Activated T-helper 2 cell treated with anti-CD3 and anti-CD28 coated beads, Interferon-gamma antibody, Interleukin-2, Interleukin-4, amounts not matched to agents 10 μg/mL and 5 μg/mL and 100 μg/mL, durations not matched to agents 14 hours and 24 hours and 36 hours (primary cell): ENCODE results near the gene TAF6. TPM values are rescaled to one million over a fixed set of nuclear protein-coding genes. Genes with fewer than 3 reads are reported as not detected.
"Not testable (repeated sequence)": the region's sequence is repeated elsewhere in the genome, so short reads cannot be mapped to it uniquely, and the experiment has no call there.

ENCODE experiments used
- DNase-seq: peaks from one replicate; pipeline ENCODE4 v3.0.0; 2021; ENCODE audit warnings: low spot score
- H3K27ac Mint-ChIP-seq: one replicate; pipeline ENCODE4 v1.8.0; 2021; ENCODE audit warnings: mixed read lengths
- H3K27me3 Mint-ChIP-seq: one replicate; pipeline ENCODE4 v1.8.0; 2021; ENCODE audit warnings: low read depth, mixed read lengths
- H3K36me3 Mint-ChIP-seq: one replicate; pipeline ENCODE4 v1.8.0; 2021; ENCODE audit warnings: low read depth, mixed read lengths
- H3K4me1 Mint-ChIP-seq: one replicate; pipeline ENCODE4 v1.8.0; 2021; ENCODE audit warnings: low read depth, mixed read lengths
- H3K4me3 Mint-ChIP-seq: one replicate; pipeline ENCODE4 v1.8.0; 2021; ENCODE audit warnings: low read depth, mild to moderate bottlenecking, moderate library complexity, mixed read lengths
- H3K9me3 Mint-ChIP-seq: one replicate; pipeline ENCODE4 v1.8.0; 2021; ENCODE audit warnings: mixed read lengths
- intact Hi-C: fragments of 100-400 bp; cut with micrococcal nuclease; formaldehyde crosslinking; loops from one replicate; pipeline ENCODE4 v1.15.1; 2023
- total RNA-seq: library from RNA; stranded (reverse); gene quantifications from 2 replicates; pipeline ENCODE4 v1.2.3, GENCODE V29; 2022

Gene TAF6
- total RNA-seq, 1 donor from 2014 or later = 68.1 TPM

DNA sequence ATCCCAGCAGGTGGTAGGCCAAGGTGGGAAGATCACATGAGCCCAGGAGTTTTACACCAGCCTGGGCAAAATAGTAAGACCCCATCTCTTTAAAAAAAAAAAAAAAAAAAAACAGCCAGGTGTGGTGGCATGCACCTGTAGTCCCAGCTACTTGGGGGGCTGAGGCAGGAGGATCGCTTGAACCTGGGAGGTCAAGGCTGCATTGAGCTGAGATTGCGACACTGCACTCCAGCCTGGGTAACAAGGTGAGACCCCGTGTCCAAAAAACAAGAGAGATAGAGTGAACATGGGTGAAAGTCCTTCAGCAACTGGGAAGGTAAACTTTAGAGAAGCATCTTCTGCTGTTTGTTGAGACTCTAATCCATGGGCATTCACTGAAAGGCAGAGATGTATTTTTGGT, 23.3 kb upstream of the TAF6 start:
- Mint-ChIP-seq H3K4me3 (no peak overlapping the region), H3K27me3 (no peaks in the 10 kb centered on the region), H3K27ac (no peak overlapping the region), H3K9me3 (no peaks in the 10 kb centered on the region), H3K36me3 (no peaks in the 10 kb centered on the region), H3K4me1 (peaks cover 19% of the 10 kb centered on the region)
- intact Hi-C loops = no loop called here
- no peak for DNase-seq

DNA sequence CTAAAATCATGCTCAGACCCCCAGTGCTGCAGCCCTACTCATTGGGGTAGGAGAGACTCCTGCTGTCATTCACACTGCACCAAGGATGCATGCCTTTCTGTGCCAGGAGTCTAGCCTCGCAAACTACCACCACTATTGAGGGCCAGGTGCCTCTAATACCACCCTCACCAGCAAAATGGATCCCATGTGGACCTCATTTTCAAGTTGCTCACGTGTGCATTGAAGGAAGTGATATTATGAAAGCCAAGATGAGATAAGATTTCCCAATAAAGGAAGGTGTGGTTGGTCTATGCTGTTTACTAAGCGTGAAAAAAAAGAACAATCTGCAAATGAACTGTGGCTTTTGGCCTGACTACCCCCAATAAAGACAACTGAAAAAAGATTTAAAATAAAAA, 22.4 kb upstream of the TAF6 start:
- Mint-ChIP-seq H3K27ac (no peak overlapping the region), H3K27me3 (no peaks in the 10 kb centered on the region), H3K4me3 (no peak overlapping the region), H3K36me3 (no peaks in the 10 kb centered on the region), H3K4me1 (peaks cover 19% of the 10 kb centered on the region), H3K9me3 (no peaks in the 10 kb centered on the region)
- intact Hi-C loops = no loop called here
- no peak for DNase-seq

DNA sequence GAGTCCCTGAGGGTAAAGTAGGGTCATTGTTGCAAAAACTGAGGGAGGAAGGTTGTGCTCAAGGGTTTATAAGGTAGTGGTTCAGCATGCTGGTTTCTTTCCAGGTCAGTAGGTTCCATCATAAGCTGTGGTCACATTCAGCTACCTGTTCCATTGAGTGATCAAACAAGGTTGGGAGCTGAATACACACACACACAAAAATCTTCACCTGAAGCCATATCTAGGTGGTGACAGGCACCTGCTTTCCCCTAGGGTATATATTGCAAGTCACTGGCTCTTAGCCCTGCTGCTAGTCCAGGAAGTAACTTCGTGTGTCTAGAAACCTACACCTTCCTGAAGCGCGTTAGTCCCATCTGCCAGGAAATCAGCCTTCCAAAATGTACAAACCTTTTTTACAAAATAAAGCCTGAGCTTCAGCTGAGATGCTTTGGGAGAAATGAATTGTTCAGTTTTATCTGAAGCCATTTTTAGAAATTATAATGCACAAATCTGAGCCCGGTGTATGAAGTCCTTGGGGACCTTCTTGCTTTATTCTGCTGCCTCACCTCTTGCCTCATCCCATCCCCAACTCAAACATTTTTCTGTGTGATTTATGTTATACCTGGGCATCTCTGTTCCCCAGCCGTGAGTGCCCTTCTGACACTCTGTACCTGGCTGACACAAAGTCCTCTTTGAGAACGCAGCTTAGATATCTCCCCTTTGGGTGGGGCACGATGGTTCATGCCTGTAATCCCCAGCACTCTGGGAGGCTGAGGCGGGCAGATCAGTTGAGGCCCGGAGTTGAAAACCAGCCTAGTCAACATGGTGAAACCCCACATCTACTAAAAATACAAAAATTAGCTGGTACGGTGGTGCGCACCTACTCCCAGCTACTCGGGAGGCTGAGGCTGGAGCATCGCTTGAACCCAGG, 18.9 kb upstream of the TAF6 start:
- H3K4me3 Mint-ChIP-seq = no peak overlapping the region
- peaks cover 19% of the 10 kb centered on the region for H3K4me1 Mint-ChIP-seq
- H3K27me3 Mint-ChIP-seq = no peaks in the 10 kb centered on the region
- intact Hi-C loops = loop anchor here (10.0 kb wide), 1 partner anchor 207 kb away; no protein-coding TSS in a partner anchor
- DNase-seq = no peak
- no peak overlapping the region for H3K27ac Mint-ChIP-seq
- H3K9me3 Mint-ChIP-seq = no peaks in the 10 kb centered on the region
- no peaks in the 10 kb centered on the region for H3K36me3 Mint-ChIP-seq

DNA sequence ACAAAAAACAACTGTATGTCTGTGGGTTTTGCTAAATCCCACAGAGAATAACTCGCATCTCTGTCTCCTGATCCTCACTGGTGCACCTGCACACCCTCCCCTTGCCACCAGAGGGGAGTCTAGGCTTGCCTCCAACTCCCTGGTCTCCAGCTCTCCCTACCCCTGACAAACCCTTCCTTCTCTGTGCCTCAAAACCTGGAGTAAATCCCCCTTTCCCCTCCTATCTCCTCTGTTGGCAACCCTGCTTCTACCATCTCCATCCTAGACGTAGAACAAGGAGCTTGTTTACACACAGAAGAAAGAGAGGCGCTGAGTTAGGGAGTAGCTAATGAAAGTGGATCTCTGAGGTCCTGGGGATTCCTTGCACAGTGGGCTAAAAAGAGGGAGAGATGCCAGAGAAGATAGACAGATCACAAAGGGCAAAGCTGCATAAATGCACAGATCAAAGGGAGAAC, 13.6 kb upstream of the TAF6 start:
- Mint-ChIP-seq H3K4me3 (no peak overlapping the region), H3K4me1 (peaks cover 22% of the 10 kb centered on the region), H3K27me3 (no peaks in the 10 kb centered on the region), H3K27ac (no peak overlapping the region), H3K36me3 (no peaks in the 10 kb centered on the region), H3K9me3 (no peaks in the 10 kb centered on the region)
- intact Hi-C loops = loop anchor here (1.0 to 10.0 kb wide), 4 partner anchors 85 to 274 kb away; no protein-coding TSS in a partner anchor
- peak; percentile 65 for DNase-seq

DNA sequence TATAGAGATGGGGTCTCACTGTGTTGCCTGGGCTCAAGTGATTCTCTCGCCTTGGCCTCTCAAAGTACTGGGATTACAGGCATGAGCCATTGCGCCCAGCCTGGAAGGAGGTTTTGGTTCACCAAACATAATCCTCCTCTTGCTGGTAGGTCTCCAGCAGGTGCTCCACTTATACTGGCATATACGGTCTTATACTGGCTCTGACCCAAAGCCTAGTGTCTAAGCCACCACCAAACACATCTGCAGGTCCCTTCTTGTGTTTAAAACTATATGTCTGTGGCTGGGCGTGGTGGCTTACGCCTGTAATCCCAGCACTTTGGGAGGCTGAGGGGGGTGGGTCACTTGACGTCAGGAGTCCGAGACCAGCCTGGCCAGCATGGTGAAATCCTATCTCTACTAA, 13.0 kb upstream of the TAF6 start:
- no peak for DNase-seq
- no peaks in the 10 kb centered on the region for H3K9me3 Mint-ChIP-seq
- H3K4me3 Mint-ChIP-seq = no peak overlapping the region
- intact Hi-C loops = loop anchor here (1.0 to 10.0 kb wide), 4 partner anchors 85 to 275 kb away; no protein-coding TSS in a partner anchor
- no peak overlapping the region for H3K27ac Mint-ChIP-seq
- no peaks in the 10 kb centered on the region for H3K27me3 Mint-ChIP-seq
- H3K36me3 Mint-ChIP-seq = no peaks in the 10 kb centered on the region
- H3K4me1 Mint-ChIP-seq = peaks cover 19% of the 10 kb centered on the region

DNA sequence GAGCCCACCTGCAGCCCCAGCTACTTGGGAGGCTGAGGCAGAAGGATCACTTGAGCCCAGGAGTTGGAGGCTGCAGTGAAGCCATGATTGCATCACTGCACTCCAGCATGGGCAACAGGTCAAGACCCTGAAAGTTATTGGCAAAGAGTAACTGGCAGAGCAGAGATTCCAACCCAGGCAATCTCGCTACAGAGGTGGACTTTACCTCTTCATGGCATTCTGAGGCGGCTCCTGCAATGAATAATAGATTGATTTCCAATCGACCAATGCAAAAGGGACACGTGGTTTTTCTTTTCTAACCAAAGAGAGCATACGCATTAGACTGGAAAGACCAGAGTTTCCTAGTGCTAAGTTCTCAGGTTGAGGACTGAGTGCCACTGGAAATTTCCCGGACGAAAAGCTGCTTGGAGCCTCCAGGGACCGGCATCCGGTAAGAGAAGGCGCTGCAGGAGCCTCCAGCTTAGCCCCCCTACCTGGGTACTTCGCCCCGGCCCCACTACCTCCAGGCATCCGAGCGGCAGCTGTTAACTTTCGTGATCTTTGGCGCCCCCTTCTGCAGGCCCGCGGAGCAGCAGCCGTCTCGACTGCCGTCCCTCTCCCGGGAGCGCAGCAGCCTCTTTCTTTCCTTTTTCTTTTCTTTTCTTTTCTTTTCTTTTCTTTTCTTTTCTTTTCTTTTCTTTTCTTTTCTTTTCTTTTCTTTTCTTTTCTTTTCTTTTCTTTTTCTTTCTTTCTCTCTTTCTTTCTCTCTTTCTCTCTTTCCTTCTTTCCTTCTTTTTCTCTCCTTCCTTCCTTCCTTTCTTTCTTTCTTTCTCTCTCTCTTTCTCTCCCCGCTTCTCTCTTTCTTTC, 11.7 kb upstream of the TAF6 start:
- peaks cover 19% of the 10 kb centered on the region for H3K4me1 Mint-ChIP-seq

DNA sequence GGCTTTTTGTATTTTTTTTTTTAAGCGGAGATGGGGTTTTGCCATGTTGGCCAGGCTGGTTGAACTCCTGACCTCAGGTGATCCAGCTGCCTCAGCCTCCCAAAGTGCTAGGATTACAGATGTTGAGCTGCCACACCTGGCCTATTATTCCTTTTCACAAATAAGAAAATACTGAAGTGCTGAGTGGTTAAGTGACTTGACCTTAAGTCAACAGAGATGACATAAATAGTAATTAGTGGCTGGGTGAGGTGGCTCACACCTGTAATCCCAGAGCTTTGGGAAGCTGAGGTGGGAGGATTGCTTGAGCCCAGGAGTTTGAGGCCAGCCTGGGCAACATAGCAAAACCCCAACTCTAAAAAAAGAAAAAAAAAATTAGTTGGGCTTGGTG, 11.1 kb upstream of the TAF6 start:
- H3K36me3 Mint-ChIP-seq, H3K4me3 Mint-ChIP-seq, DNase-seq, H3K27ac Mint-ChIP-seq, H3K9me3 Mint-ChIP-seq, H3K27me3 Mint-ChIP-seq: not testable (repeated sequence)
- intact Hi-C loops = loop anchor here (5.0 to 10.0 kb wide), 2 partner anchors 138 to 215 kb away; no protein-coding TSS in a partner anchor
- H3K4me1 Mint-ChIP-seq = peaks cover 24% of the 10 kb centered on the region

More for the DNA sequence above, 11.7 kb upstream of the TAF6 start:
- H3K4me3 Mint-ChIP-seq = no peak overlapping the region
- H3K27me3 Mint-ChIP-seq = no peaks in the 10 kb centered on the region
- H3K9me3 Mint-ChIP-seq = no peaks in the 10 kb centered on the region
- intact Hi-C loops = loop anchor here (1.0 to 10.0 kb wide), 3 partner anchors 139 to 214 kb away; no protein-coding TSS in a partner anchor
- peak; percentile 78 for DNase-seq
- H3K36me3 Mint-ChIP-seq = peaks cover 6% of the 10 kb centered on the region
- no peak overlapping the region for H3K27ac Mint-ChIP-seq

DNA sequence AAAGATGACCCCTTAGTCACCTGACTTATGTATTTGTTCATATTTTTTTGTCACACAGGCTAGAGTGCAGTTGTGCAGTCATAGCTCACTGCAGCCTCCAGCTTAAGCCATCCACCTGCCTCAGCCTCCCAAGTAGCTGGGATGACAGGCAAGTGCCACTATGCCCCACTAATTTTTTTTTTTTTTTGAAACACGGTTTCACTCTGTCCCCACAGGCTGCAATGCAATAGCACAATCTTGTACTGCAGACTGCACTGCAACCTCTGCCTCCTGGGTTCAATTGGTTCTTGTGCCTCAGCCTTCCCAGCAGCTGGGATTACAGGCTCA, 9.4 kb upstream of the TAF6 start:
- no peak overlapping the region for H3K27ac Mint-ChIP-seq
- H3K27me3 Mint-ChIP-seq = no peaks in the 10 kb centered on the region
- intact Hi-C loops = loop anchor here (10.0 kb wide), 1 partner anchor 214 kb away; the partner anchor contains the start of gene TRIM4
- H3K36me3 Mint-ChIP-seq = peaks cover 20% of the 10 kb centered on the region
- peaks cover 31% of the 10 kb centered on the region for H3K4me1 Mint-ChIP-seq
- H3K4me3 Mint-ChIP-seq = peak overlapping the region; percentile 77
- no peaks in the 10 kb centered on the region for H3K9me3 Mint-ChIP-seq
- no peak for DNase-seq

DNA sequence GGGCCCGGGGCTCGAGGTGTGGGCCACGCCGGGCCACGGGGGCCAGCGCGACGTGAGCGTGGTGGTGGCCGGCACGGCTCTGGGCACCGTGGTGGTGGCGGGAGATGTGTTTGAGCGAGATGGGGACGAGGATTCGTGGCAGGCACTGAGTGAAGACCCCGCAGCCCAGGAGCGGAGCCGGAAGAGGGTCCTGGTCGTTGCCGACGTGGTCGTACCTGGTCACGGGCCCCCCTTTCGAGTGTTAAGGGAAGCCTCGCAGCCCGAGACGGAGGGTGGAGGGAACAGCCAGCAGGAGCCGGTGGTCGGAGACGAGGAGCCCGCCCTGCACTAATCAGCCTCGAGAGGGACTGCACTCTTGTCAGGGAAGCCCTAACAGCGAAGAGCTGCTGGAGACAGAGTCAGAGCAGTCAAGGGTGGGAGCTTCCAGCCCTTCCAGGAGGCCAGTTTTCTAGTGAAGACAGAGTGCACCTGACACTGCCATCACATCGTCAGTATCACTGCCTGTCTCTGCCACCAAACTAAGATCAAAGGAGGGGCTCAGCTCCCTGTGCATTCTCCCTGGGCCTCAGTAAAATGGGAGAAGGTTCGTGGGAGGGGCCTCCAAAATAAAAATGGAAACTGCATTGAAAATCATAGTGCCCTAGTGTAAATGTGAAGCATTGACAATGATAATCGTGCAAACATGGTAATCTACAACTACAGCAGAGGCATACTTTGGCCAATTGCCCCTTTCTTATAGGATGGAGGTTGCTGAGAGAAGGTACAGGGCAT, 8.9 kb upstream of the TAF6 start:
- peak overlapping the region; percentile 77 for H3K4me3 Mint-ChIP-seq
- no peak for DNase-seq
- no peaks in the 10 kb centered on the region for H3K27me3 Mint-ChIP-seq
- intact Hi-C loops = loop anchor here (1.0 to 10.0 kb wide), 4 partner anchors 9 to 213 kb away; partner anchors contain the start of genes AP4M1, CNPY4, COPS6 and MCM7
- no peaks in the 10 kb centered on the region for H3K9me3 Mint-ChIP-seq
- H3K4me1 Mint-ChIP-seq = peaks cover 31% of the 10 kb centered on the region
- H3K36me3 Mint-ChIP-seq = peaks cover 22% of the 10 kb centered on the region
- H3K27ac Mint-ChIP-seq = peak overlapping the region; percentile 52

DNA sequence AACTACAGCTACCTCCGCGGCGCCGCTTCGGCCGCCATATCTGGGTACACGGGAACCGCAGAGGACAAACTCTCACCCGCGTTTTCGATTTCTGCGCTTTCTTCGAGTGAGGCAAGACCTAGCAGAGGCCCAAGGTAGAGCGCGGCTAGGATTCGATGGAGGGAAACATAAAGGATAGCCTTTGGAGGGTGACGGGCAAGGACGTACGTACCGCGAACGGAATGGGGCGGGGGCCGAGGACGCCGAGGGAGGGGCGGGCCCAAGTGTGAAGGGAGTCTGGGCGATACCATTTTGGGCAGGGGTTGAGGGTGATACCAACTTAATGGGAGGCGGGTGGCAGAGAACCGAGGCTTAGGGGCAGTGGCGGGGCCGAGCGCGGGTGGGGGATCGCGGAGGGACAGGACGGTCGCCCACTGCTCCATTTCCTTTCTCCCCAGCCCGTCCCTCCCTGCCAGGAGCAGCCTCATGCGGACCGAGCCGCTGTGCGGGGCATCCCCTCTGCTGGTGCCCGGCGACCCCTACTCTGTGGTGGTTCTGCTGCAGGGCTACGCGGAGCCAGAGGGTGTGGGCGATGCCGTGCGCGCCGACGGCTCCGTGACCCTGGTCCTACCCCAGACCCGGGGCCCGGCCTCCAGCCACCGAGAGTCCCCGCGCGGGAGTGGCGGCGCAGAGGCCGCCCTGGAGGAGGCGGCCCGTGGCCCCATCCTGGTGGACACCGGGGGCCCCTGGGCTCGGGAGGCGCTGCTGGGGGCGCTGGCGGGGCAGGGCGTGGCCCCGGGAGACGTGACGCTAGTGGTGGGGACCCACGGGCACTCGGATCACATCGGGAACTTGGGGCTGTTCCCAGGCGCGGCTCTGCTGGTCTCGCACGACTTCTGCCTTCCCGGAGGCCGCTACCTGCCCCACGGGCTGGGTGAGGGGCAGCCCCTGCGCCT, 8.0 kb upstream of the TAF6 start, which contains the start of gene MBLAC1:
Gene MBLAC1 (plus strand): TSS at position 37 of the 935 bp plus-strand sequence. CDS start 429 bp downstream, at position 466.
- H3K4me3 Mint-ChIP-seq = peak within 1 kb of the TSS; percentile 99

DNA sequence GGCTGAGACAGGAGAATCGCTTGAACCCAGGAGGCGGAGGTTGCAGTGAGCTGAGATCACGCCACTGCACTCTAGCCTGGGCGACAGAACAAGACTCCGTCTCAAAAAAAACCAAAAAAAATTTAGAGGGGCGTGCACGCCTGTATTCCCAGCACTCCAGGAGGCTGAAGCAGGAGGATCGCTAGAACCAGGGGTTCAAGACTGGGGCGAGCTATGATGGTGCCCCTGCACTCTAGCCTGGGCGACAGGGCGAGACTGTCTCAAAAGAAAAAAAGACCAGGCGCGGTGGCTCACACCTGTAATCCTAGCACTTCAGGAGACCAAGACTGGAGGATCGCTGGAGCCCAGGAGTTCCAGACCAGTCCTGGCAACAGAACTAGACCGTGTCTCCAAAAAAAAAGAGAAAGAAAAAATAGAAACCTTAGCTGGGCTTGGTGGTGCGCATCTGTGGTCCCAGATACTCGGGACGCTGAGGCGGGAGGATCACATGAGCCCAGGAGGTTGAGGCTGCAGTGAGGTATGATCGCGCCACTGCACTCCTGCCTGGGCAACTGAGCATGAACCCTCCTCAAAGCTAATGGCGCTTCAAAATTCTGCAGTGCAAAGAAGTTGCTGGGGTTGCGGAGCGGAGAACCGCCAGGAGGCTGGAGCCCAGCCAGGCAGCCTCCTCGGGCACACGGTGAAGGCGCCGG, 7.2 kb upstream of the TAF6 start:
- Mint-ChIP-seq H3K27me3 (no peaks in the 10 kb centered on the region), H3K4me1 (peaks cover 22% of the 10 kb centered on the region)
- intact Hi-C loops = loop anchor here (2.0 to 10.0 kb wide), 2 partner anchors 38 to 212 kb away; partner anchors contain the start of genes COPS6 and TRIM4

More for the DNA sequence above, 8.0 kb upstream of the TAF6 start, which contains the start of gene MBLAC1:
- Mint-ChIP-seq H3K9me3 (no peaks in the 10 kb centered on the region), H3K27me3 (no peaks in the 10 kb centered on the region), H3K36me3 (peaks cover 29% of the 10 kb centered on the region), H3K27ac (peak within 1 kb of the TSS; percentile 100), H3K4me1 (peaks cover 24% of the 10 kb centered on the region)
- intact Hi-C loops = loop anchor here (1.0 to 10.0 kb wide), 4 partner anchors 8 to 212 kb away; partner anchors contain the start of genes AP4M1, CNPY4, COPS6 and MCM7
- DNase-seq = peak; percentile 88

More for the DNA sequence above, 7.2 kb upstream of the TAF6 start:
- Mint-ChIP-seq H3K4me3 (peak overlapping the region; percentile 99), H3K27ac (peak overlapping the region; percentile 100), H3K36me3 (peaks cover 29% of the 10 kb centered on the region), H3K9me3 (no peaks in the 10 kb centered on the region)
- DNase-seq = no peak
